Stimulated activated CD4-positive, alpha-beta T cell treated with anti-CD3 and anti-CD28 coated beads, Interleukin-1b, Interleukin-23, amount 100 ng/mL, for 4 hours (primary cell): ENCODE measurements around the gene RAPGEF1.
"Not testable (repeated sequence)": the region's sequence is repeated elsewhere in the genome, so short reads cannot be mapped to it uniquely, and the experiment has no call there.

ENCODE experiments used
- DNase-seq, 2 donors: peaks; one replicate each; pipeline ENCODE4 v3.0.0-alpha.2; 2020; ENCODE audit warnings: low read depth in 2 of 2

RAPGEF1 gene

GRCh38 chr9:131731237-131731636, 8.6 kb downstream of the RAPGEF1 start:
- no peak for DNase-seq

- DNase-seq, result peak; percentile 52 to 57
Observed at GRCh38 chr9:131728961-131729360, 10.9 kb downstream of the RAPGEF1 start.

GRCh38 chr9:131728546-131728910, 11.3 kb downstream of the RAPGEF1 start:
- no peak for DNase-seq

GRCh38 chr9:131727795-131728545, 11.9 kb downstream of the RAPGEF1 start:
- DNase-seq, result no peak

- no peak for DNase-seq
Observed at GRCh38 chr9:131727184-131727759, 12.6 kb downstream of the RAPGEF1 start.

GRCh38 chr9:131724683-131725082, 15.2 kb downstream of the RAPGEF1 start:
- no peak for DNase-seq

GRCh38 chr9:131723632-131724031, 16.2 kb downstream of the RAPGEF1 start:
- no peak for DNase-seq

- no peak for DNase-seq
Observed at GRCh38 chr9:131722255-131722654, 17.6 kb downstream of the RAPGEF1 start.

- DNase-seq, result no peak
Observed at GRCh38 chr9:131721076-131721475, 18.8 kb downstream of the RAPGEF1 start.

GRCh38 chr9:131720330-131720729, 19.5 kb downstream of the RAPGEF1 start:
- DNase-seq, result no peak

- DNase-seq, result no peak
Observed at GRCh38 chr9:131719262-131719908, 20.5 kb downstream of the RAPGEF1 start.

GRCh38 chr9:131717719-131718460, 22.0 kb downstream of the RAPGEF1 start:
- no peak for DNase-seq

GRCh38 chr9:131715906-131716305, 24.0 kb downstream of the RAPGEF1 start:
- no peak for DNase-seq

GRCh38 chr9:131714821-131715220, 25.1 kb downstream of the RAPGEF1 start:
- no peak for DNase-seq

GRCh38 chr9:131714161-131714646, 25.7 kb downstream of the RAPGEF1 start:
- no peak for DNase-seq

- DNase-seq, result no peak
Observed at GRCh38 chr9:131713016-131713415, 26.9 kb downstream of the RAPGEF1 start.

GRCh38 chr9:131712151-131712716, 27.6 kb downstream of the RAPGEF1 start:
- no peak for DNase-seq

- no peak for DNase-seq
Observed at GRCh38 chr9:131709771-131710431, 30.0 kb downstream of the RAPGEF1 start.

GRCh38 chr9:131709010-131709770, 30.7 kb downstream of the RAPGEF1 start:
- DNase-seq, result not testable (repeated sequence)

- DNase-seq, result no peak
Observed at GRCh38 chr9:131708226-131709002, 31.5 kb downstream of the RAPGEF1 start.
